ENCODE results near the gene TMEM132A. TPM values are rescaled to one million over a fixed set of nuclear protein-coding genes. Genes with fewer than 3 reads are reported as not detected.

TMEM132A gene
- total and polyA plus RNA-seq, 2 of the 13 experiments (the other 11 are each of a cell fraction or from before 2014, with no cell fraction given): 11.1 to 32.9 TPM

GRCh38 chr11:60906132-60906972, 17.9 kb upstream of the TMEM132A start, which contains the start of gene PRPF19 (continued):
- no peak for TF ChIP-seq ZBTB21 (CRISPR knock-in tag; IDR thresholded peaks at IDR 0.05)
- no peak for TF ChIP-seq TCF7 (IDR thresholded peaks at IDR 0.05; ENCODE audit: low read depth)
- TF ChIP-seq NCOA1 (CRISPR knock-in tag; IDR thresholded peaks at IDR 0.05): 0 out of 2 replicates have a peak, but pooled peaks have one; percentile 20
- peak; percentile 74; the same call in 1 of the 2 replicates for TF ChIP-seq ARNT2 (CRISPR knock-in tag; IDR thresholded peaks at IDR 0.05; ENCODE audit: low read depth)
- no peak for TF ChIP-seq ZMYM2 (CRISPR knock-in tag; IDR thresholded peaks at IDR 0.05)
- TF ChIP-seq ZNF12 (CRISPR knock-in tag; IDR thresholded peaks at IDR 0.05): peak; percentile 79; the same call in 1 of the 2 replicates
- TF ChIP-seq ZNF205 (CRISPR knock-in tag; IDR thresholded peaks at IDR 0.05): no peak
- no peak for TF ChIP-seq TOE1 (CRISPR knock-in tag; IDR thresholded peaks at IDR 0.05)
- TF ChIP-seq ZNF547 (CRISPR knock-in tag; IDR thresholded peaks at IDR 0.05): peak; percentile 84
- TF ChIP-seq ZNF740 (CRISPR knock-in tag; IDR thresholded peaks at IDR 0.05): peak; percentile 74; the same call in 1 of the 2 replicates
- 0 out of 2 replicates have a peak, but pooled peaks have one; percentile 15 for TF ChIP-seq ATF3 (CRISPR knock-in tag; IDR thresholded peaks at IDR 0.05)
- TF ChIP-seq ZNF609 (CRISPR knock-in tag; IDR thresholded peaks at IDR 0.05; ENCODE audit: borderline replicate concordance): peak; percentile 18; the same call in 1 of the 2 replicates
- TF ChIP-seq TRIM22 (IDR thresholded peaks at IDR 0.05): no peak
- no peak for TF ChIP-seq EZH2 (conservative IDR thresholded peaks at IDR 0.05; ENCODE audit: low read depth, low read length)
- TF ChIP-seq ZBTB39 (CRISPR knock-in tag; IDR thresholded peaks at IDR 0.05): no peak
- no peak for TF ChIP-seq ZNF781 (CRISPR knock-in tag; IDR thresholded peaks at IDR 0.05; ENCODE audit: borderline replicate concordance, not compliant biosample characterization)
- no peak for TF ChIP-seq NFIB (CRISPR knock-in tag; IDR thresholded peaks at IDR 0.05; ENCODE audit: borderline replicate concordance)
- no peak for TF ChIP-seq PAWR (CRISPR knock-in tag; IDR thresholded peaks at IDR 0.05; ENCODE audit: borderline replicate concordance)
- peak; percentile 66 for TF ChIP-seq SALL1 (CRISPR knock-in tag; IDR thresholded peaks at IDR 0.05)
- TF ChIP-seq ZNF337 (CRISPR knock-in tag; IDR thresholded peaks at IDR 0.05; ENCODE audit: borderline replicate concordance, low read depth): no peak
